ENCODE measurements around the gene RABGAP1.

RABGAP1 gene

GRCh38 chr9:123111427-123112014 lies 170.7 kb downstream of the RABGAP1 start:
- peaks cover 16% of the 10 kb centered on the region for H3K36me3 Mint-ChIP-seq
- H3K4me1 Mint-ChIP-seq: peaks cover 25% of the 10 kb centered on the region
- H3K27ac Mint-ChIP-seq: peak overlapping the region; percentile 78
- no peaks in the 10 kb centered on the region for H3K9me3 Mint-ChIP-seq
- DNase-seq (ENCODE audit: low spot score in 2 of 2): no peak
- no peak for ATAC-seq
- H3K4me3 Mint-ChIP-seq: no peak overlapping the region

DNA sequence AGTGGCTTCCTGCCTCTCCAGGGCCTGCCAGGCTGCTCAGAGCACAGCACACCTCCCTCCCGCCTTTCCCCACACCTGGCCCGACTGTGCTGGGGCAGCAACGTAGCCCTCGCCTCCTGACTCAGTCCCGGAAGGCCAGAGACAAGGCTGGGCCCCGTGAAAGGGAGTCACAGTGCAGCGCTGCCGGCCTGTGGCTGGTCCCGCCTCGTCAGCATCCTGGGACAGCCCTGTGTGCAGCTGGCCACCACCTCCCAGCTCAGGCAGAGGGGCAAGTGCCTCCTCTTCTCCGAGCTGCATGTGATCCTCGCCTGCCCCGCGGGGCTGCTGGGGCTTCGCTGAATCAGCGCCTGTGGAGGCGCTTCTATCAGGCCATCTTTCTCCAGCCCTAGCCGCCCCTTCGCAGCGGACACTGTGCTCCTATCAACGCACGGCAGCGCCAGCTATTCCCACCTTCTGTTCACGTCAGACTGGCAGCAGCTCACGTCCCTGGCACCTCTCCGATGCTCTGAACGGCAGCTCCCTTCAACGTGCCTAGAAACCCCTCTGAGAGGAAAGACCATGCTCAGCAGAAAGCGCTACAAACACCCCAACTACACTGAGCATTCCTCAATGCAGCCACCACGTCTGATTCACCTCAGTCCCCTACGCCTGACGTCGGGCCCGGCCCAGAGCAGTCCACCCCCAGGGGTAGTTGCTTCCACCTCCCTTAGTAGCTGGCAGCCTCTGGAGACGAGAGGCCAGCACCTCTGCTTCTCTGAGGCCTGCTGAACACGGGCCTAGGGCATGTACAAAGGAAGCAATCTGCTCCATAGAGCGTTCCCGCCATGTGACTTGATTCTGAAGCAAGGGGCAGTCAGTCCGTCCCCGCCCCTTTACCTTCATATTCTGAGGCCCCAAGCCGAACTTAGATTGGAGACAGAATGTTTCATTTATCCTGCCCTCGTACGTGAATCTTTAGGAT lies 171.5 kb downstream of the RABGAP1 start:
- DNase-seq (ENCODE audit: low spot score in 2 of 2) (no peak), ATAC-seq (peak; percentile 63)
- Mint-ChIP-seq H3K4me1 (peaks cover 25% of the 10 kb centered on the region), H3K36me3 (peaks cover 17% of the 10 kb centered on the region), H3K9me3 (no peaks in the 10 kb centered on the region), H3K4me3 (no peak overlapping the region), H3K27ac (peak overlapping the region; percentile 78)

DNA sequence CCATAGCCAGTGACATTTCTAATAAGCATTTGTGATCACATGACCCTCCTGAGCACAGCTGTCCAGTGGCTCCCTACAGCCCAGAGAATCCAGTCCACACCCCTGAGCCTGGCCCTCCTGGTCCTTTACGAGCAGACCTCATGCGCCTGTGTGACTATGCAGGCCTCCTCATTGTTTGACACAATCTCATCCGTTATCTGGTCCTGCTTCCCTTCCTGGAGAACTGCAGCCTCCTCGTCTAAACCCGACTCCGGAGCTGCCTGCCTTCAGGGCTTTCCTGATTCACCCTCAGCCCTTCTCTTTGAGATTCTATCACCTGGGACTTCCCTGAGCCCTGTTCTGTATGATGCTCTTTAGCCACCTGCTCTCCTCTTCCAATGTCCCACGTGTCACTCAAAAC lies 172.4 kb downstream of the RABGAP1 start:
- H3K4me1 Mint-ChIP-seq: peaks cover 25% of the 10 kb centered on the region
- H3K9me3 Mint-ChIP-seq: no peaks in the 10 kb centered on the region
- no peak overlapping the region for H3K27ac Mint-ChIP-seq
- DNase-seq (ENCODE audit: low spot score in 2 of 2): no peak
- H3K4me3 Mint-ChIP-seq: no peak overlapping the region
- H3K36me3 Mint-ChIP-seq: peaks cover 22% of the 10 kb centered on the region
- no peak for ATAC-seq

GRCh38 chr9:123115146-123115913 lies 174.5 kb downstream of the RABGAP1 start:
- H3K9me3 Mint-ChIP-seq: no peaks in the 10 kb centered on the region
- no peak overlapping the region for H3K4me3 Mint-ChIP-seq
- no peak for ATAC-seq
- peaks cover 16% of the 10 kb centered on the region for H3K36me3 Mint-ChIP-seq
- peak in 1 of 2 donors; percentile 41 for DNase-seq (ENCODE audit: low spot score in 2 of 2)
- peak overlapping the region; percentile 82 for H3K27ac Mint-ChIP-seq
- peaks cover 25% of the 10 kb centered on the region for H3K4me1 Mint-ChIP-seq

DNA sequence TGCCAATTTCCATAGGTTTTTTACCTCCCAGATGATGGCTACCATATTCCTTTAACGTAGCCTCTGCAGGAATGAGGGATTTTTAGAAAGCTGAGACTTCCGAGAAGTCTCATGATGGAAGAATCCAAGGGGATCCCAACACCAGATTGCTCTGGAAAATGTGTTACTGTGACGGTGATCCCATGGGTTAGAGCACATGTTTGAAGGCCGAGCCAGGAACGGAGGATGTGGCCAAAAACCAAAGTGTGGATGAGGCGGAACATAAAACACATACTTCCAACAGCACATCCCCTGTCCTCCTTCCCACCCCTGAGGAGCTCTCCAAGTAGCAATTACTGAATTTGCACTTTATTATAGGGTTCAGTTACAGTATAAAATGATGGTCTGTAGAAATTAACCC lies 175.2 kb downstream of the RABGAP1 start:
- no peaks in the 10 kb centered on the region for H3K9me3 Mint-ChIP-seq
- no peak overlapping the region for H3K4me3 Mint-ChIP-seq
- H3K36me3 Mint-ChIP-seq: peaks cover 16% of the 10 kb centered on the region
- ATAC-seq (no peak), DNase-seq (ENCODE audit: low spot score in 2 of 2) (no peak)
- peaks cover 25% of the 10 kb centered on the region for H3K4me1 Mint-ChIP-seq
- no peak overlapping the region for H3K27ac Mint-ChIP-seq

DNA sequence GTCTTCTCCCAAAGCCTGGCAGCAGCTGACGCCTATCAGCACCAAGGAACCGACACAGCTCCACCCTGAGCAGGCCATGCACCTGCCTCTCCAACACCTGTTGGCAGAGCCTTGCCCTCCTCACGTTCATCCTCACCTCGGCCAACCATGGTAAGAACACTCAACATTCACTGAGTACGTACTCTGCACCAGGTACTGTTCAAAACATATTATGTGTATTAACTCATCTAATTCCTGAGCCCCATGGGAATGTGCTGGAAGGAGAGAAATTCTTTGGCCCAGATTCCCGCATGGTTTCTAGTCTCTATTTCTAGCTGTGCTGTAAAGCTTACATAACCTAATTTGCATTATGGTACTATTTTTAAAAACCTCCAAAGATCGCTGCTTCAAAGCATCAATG lies 178.7 kb downstream of the RABGAP1 start:
- DNase-seq (ENCODE audit: low spot score in 2 of 2): no peak
- no peak overlapping the region for H3K4me3 Mint-ChIP-seq
- peaks cover 5% of the 10 kb centered on the region for H3K4me1 Mint-ChIP-seq
- H3K27ac Mint-ChIP-seq: no peak overlapping the region
- peaks cover 26% of the 10 kb centered on the region for H3K36me3 Mint-ChIP-seq
- H3K9me3 Mint-ChIP-seq: no peaks in the 10 kb centered on the region
- no peak for ATAC-seq

DNA sequence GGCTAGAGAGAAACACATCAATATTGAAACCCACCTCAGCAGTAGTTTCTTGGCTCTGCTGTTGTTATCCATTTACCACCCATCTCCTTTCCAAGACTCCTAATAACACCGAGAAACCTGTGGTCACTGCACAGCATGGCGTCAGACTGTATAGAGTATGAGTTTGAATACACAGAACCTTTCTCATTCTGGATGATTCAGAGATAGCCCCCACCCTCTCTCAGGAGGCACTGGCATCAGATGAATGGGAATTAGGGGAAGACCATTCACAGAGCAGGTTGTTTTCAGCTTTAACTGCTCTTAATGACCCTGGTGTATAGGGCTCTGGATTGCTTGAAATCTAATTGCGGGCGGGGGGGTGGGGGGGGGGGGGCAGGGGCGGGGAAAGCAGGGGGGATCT lies 179.3 kb downstream of the RABGAP1 start:
- Mint-ChIP-seq H3K4me1 (no peaks in the 10 kb centered on the region), H3K36me3 (peaks cover 22% of the 10 kb centered on the region), H3K27ac (no peak overlapping the region), H3K9me3 (no peaks in the 10 kb centered on the region), H3K4me3 (no peak overlapping the region)
- ATAC-seq: no peak
- no peak for DNase-seq (ENCODE audit: low spot score in 2 of 2)

- H3K4me3 Mint-ChIP-seq: no peak overlapping the region
- no peaks in the 10 kb centered on the region for H3K4me1 Mint-ChIP-seq
- DNase-seq (ENCODE audit: low spot score in 2 of 2): no peak
- H3K36me3 Mint-ChIP-seq: peaks cover 21% of the 10 kb centered on the region
- no peaks in the 10 kb centered on the region for H3K9me3 Mint-ChIP-seq
- H3K27ac Mint-ChIP-seq: no peak overlapping the region
- ATAC-seq: no peak
Measured at GRCh38 chr9:123120953-123121352, 180.1 kb downstream of the RABGAP1 start.

- DNase-seq (ENCODE audit: low spot score in 2 of 2) (no peak), ATAC-seq (no peak)
- no peaks in the 10 kb centered on the region for H3K4me1 Mint-ChIP-seq
- no peak overlapping the region for H3K4me3 Mint-ChIP-seq
- H3K9me3 Mint-ChIP-seq: no peaks in the 10 kb centered on the region
- peaks cover 26% of the 10 kb centered on the region for H3K36me3 Mint-ChIP-seq
- H3K27ac Mint-ChIP-seq: no peak overlapping the region
Measured at GRCh38 chr9:123121457-123121856, 180.6 kb downstream of the RABGAP1 start.

- Mint-ChIP-seq H3K4me3 (no peak overlapping the region), H3K4me1 (no peaks in the 10 kb centered on the region), H3K27ac (no peak overlapping the region), H3K9me3 (no peaks in the 10 kb centered on the region), H3K36me3 (peaks cover 12% of the 10 kb centered on the region)
- no peak for DNase-seq (ENCODE audit: low spot score in 2 of 2)
- ATAC-seq: no peak
Measured at GRCh38 chr9:123127512-123128075, 186.8 kb downstream of the RABGAP1 start.

DNA sequence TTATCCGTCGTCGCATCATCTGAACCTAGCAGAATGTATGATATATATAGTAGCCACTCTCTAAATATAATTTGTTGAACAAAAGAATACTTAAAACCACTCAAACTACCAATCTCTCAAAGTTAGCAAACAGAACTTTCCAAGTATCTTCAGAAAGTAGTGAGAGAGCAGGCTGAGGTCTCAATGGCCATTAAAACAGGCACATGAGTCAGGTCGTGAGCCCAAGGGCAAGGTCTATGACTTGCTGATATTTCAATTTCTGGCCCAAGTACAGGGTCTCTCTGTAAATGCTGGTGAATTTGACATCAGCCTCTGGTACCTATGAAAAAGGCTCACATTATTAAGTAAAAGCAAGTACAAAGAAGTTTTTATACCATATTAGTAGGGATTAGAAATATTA lies 187.8 kb downstream of the RABGAP1 start:
- ATAC-seq (no peak), DNase-seq (ENCODE audit: low spot score in 2 of 2) (no peak)
- Mint-ChIP-seq H3K4me1 (no peaks in the 10 kb centered on the region), H3K36me3 (peaks cover 12% of the 10 kb centered on the region), H3K27ac (no peak overlapping the region), H3K4me3 (no peak overlapping the region), H3K9me3 (no peaks in the 10 kb centered on the region)

GRCh38 chr9:123129423-123129822 lies 188.6 kb downstream of the RABGAP1 start:
- Mint-ChIP-seq H3K36me3 (peaks cover 21% of the 10 kb centered on the region), H3K9me3 (no peaks in the 10 kb centered on the region), H3K4me3 (no peak overlapping the region), H3K27ac (no peak overlapping the region), H3K4me1 (no peaks in the 10 kb centered on the region)
- no peak for ATAC-seq
- no peak for DNase-seq (ENCODE audit: low spot score in 2 of 2)

DNA sequence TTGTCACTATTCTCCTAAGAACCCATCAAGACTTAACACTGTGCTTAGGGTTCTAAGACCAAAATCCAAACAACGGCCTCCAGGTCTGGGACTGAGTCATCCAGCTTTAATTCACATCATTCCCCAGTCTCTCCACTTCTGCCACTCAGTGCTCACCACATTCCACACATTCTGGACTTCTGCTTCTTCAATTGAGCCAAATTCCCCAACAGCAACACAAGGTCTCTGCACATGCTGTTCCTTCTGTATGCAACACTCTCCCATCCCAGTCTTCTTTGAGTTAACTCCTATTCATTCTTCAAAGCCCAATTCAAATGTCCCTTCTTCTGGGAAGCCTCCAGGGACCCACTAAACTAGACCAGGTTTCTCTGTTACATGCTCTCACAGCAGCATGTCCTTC lies 190.4 kb downstream of the RABGAP1 start:
- DNase-seq (ENCODE audit: low spot score in 2 of 2) (no peak), ATAC-seq (no peak)
- Mint-ChIP-seq H3K4me1 (no peaks in the 10 kb centered on the region), H3K27ac (no peak overlapping the region), H3K9me3 (no peaks in the 10 kb centered on the region), H3K4me3 (no peak overlapping the region), H3K36me3 (peaks cover 18% of the 10 kb centered on the region)

GRCh38 chr9:123131993-123132392 lies 191.2 kb downstream of the RABGAP1 start:
- peaks cover 16% of the 10 kb centered on the region for H3K36me3 Mint-ChIP-seq

DNA sequence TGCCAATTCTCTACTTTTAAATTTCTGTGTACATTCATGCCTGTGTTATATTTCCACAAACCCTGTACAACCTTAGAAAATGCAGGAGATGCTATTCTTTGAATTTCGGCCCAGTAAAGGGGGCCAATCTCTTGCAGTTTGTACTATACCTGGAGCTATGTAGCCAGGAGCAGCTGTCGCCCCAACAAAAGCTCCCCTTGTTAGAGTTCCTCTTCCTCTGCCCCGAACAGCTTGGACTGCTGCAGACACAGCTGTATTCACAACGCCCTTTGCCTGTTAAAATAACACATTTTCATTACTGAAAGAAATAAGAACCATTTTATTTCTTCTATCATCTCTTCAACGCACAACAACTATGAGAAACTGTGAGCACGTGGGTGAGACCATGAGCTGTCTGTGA lies 191.9 kb downstream of the RABGAP1 start:
- ATAC-seq: no peak

More at GRCh38 chr9:123131993-123132392, 191.2 kb downstream of the RABGAP1 start:
- Mint-ChIP-seq H3K27ac (no peak overlapping the region), H3K9me3 (no peaks in the 10 kb centered on the region), H3K4me1 (no peaks in the 10 kb centered on the region), H3K4me3 (no peak overlapping the region)
- DNase-seq (ENCODE audit: low spot score in 2 of 2) (no peak), ATAC-seq (no peak)

More for the DNA sequence above, 191.9 kb downstream of the RABGAP1 start:
- Mint-ChIP-seq H3K4me3 (no peak overlapping the region), H3K27ac (no peak overlapping the region), H3K36me3 (peaks cover 16% of the 10 kb centered on the region), H3K4me1 (no peaks in the 10 kb centered on the region), H3K9me3 (no peaks in the 10 kb centered on the region)
- no peak for DNase-seq (ENCODE audit: low spot score in 2 of 2)
